OCI-LY1 (cell line): ENCODE data around the gene TNIP3.

Experiments used
- EZH2 ChIP-seq: fragments of 200-600 bp; sonication (generic), shearing (Covaris generic); IDR thresholded peaks from 2 replicates; pipeline ENCODE4 v1.8.0; 2017; ENCODE audit warnings: borderline replicate concordance, mixed run types, mild to moderate bottlenecking, antibody characterized with exemption, low read length, moderate library complexity, mixed read lengths
- TF ChIP-seq, protein P1 (sequence below): fragments of 200-600 bp; sonication (generic), shearing (Covaris generic); IDR thresholded peaks from 2 replicates; pipeline ENCODE4 v1.5.1; 2017; ENCODE audit warnings: mild to moderate bottlenecking, antibody characterized with exemption, low read length, moderate library complexity, mixed read lengths

DNA sequence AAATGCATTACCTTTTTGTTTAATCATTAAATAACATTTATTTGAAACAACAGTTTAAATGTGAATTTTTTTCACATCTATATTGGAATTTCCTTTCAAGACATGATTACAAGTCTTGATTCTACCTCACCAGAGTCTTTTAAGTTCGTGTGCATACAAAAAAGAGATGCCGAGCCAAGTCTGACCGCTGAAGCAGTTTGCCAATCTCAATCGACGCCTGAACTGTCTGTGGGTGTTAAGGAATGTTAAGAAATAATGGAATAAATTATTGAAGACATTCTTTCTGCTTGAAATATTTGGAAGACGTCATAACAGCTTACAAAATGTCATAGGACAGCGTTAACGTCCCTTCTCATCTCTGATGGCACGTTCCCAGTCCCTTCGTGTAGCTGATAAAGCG lies 27.9 kb upstream of the TNIP3 start:
- TF ChIP-seq EZH2, result no peak
- TF ChIP-seq, protein P1, sequence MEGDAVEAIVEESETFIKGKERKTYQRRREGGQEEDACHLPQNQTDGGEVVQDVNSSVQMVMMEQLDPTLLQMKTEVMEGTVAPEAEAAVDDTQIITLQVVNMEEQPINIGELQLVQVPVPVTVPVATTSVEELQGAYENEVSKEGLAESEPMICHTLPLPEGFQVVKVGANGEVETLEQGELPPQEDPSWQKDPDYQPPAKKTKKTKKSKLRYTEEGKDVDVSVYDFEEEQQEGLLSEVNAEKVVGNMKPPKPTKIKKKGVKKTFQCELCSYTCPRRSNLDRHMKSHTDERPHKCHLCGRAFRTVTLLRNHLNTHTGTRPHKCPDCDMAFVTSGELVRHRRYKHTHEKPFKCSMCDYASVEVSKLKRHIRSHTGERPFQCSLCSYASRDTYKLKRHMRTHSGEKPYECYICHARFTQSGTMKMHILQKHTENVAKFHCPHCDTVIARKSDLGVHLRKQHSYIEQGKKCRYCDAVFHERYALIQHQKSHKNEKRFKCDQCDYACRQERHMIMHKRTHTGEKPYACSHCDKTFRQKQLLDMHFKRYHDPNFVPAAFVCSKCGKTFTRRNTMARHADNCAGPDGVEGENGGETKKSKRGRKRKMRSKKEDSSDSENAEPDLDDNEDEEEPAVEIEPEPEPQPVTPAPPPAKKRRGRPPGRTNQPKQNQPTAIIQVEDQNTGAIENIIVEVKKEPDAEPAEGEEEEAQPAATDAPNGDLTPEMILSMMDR, result no peak
